Measurements from ENCODE around the gene QRFP.

GRCh38 chr9:130927338-130927737 lies 30.7 kb upstream of the QRFP start:
- TF ChIP-seq CTCF (IDR thresholded peaks at IDR 0.05), result no peak
- no peak for TF ChIP-seq POLR2A (IDR thresholded peaks at IDR 0.05)
